ENCODE results near the gene SLC25A31.

SLC25A31 gene

DNA sequence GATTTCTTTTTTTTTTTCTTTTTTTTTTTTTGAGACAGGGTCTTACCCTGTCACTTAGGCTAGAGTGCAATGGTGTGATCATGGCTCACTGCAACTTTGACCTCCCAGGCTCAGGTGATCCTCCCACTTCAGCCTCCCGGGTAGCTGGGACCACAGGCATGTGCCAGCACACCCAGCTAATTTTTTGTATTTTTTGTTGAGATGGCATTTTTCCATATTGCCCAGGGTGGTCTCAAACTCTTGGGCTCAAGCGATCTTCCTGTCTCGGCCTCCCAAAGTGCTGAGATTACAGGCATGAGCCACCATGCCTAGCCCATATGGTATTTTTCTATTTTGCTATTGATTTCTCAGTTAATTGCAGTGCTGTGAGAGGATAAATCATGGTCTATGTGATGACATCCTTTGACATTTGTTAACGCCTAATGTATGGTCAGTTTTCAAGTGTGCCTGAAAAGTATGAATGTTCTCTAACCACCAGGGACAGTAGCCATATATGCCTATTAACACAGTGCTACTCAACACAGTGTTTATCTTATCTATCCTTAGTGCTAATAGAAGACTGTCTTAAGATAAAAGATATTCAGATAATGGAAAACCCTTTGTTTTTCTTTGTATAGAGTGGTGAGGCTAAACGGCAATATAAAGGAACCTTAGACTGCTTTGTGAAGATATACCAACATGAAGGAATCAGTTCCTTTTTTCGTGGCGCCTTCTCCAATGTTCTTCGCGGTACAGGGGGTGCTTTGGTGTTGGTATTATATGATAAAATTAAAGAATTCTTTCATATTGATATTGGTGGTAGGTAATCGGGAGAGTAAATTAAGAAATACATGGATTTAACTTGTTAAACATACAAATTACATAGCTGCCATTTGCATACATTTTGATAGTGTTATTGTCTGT lies 42.8 kb downstream of the SLC25A31 start:
- Histone ChIP-seq H3K36me3 (ENCODE audit: low read length) (no peaks in the 10 kb centered on the region), H3K9me2 (replicated peaks; ENCODE audit: insufficient read depth, low read length) (no peaks in the 10 kb centered on the region), H3K27me3 (ENCODE audit: low read length) (no peaks in the 10 kb centered on the region), H3K4me3 (ENCODE audit: insufficient read depth, low read length, poor library complexity, severe bottlenecking) (no peak overlapping the region), H3K9ac (ENCODE audit: low read length) (no peak overlapping the region), H4K20me1 (ENCODE audit: low read depth, low read length) (no peaks in the 10 kb centered on the region), H3K27ac (ENCODE audit: low read depth, low read length) (no peak overlapping the region), H3K9me3 (ENCODE audit: insufficient read depth, low read length) (no peaks in the 10 kb centered on the region), H3K79me2 (ENCODE audit: insufficient read depth, low read length) (no peaks in the 10 kb centered on the region), H2AFZ (ENCODE audit: low read depth, low read length, severe bottlenecking) (no peak overlapping the region), H3F3A (ENCODE audit: insufficient read depth) (no peaks in the 10 kb centered on the region), H3K4me2 (ENCODE audit: low read depth, low read length, poor library complexity, severe bottlenecking) (no peak overlapping the region)
- TF ChIP-seq, protein P1, sequence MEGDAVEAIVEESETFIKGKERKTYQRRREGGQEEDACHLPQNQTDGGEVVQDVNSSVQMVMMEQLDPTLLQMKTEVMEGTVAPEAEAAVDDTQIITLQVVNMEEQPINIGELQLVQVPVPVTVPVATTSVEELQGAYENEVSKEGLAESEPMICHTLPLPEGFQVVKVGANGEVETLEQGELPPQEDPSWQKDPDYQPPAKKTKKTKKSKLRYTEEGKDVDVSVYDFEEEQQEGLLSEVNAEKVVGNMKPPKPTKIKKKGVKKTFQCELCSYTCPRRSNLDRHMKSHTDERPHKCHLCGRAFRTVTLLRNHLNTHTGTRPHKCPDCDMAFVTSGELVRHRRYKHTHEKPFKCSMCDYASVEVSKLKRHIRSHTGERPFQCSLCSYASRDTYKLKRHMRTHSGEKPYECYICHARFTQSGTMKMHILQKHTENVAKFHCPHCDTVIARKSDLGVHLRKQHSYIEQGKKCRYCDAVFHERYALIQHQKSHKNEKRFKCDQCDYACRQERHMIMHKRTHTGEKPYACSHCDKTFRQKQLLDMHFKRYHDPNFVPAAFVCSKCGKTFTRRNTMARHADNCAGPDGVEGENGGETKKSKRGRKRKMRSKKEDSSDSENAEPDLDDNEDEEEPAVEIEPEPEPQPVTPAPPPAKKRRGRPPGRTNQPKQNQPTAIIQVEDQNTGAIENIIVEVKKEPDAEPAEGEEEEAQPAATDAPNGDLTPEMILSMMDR (IDR thresholded peaks at IDR 0.05; ENCODE audit: insufficient read depth, low read length, poor library complexity, severe bottlenecking): no peak
- TF ChIP-seq EZH2phosphoT487 (conservative IDR thresholded peaks at IDR 0.05; ENCODE audit: low read length): no peak

DNA sequence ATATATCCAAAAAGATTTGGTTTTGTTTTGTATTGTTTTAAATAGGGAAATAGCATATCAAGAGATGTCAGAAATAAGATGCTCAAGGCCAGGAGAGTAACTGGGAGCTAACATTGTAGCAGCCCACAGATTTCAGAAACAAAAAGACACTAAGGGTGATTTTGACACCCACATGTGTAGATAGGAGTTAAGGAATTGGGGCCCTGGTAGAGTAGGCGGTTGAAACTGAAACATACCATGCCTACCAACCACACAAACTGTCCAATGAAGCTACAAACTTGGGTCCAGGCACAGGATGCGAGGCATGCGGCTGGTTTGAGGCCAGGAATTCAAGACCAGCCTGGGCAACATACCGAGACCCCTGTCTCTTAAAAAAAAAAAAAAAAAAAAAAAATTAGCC lies 45.6 kb downstream of the SLC25A31 start:
- Histone ChIP-seq H3K79me2 (ENCODE audit: insufficient read depth, low read length) (no peaks in the 10 kb centered on the region), H2AFZ (ENCODE audit: low read depth, low read length, severe bottlenecking) (no peak overlapping the region), H3K27me3 (ENCODE audit: low read length) (no peaks in the 10 kb centered on the region), H3K9me2 (replicated peaks; ENCODE audit: insufficient read depth, low read length) (no peaks in the 10 kb centered on the region), H3K36me3 (ENCODE audit: low read length) (no peaks in the 10 kb centered on the region), H4K20me1 (ENCODE audit: low read depth, low read length) (no peaks in the 10 kb centered on the region), H3K9me3 (ENCODE audit: insufficient read depth, low read length) (no peaks in the 10 kb centered on the region), H3K4me3 (ENCODE audit: insufficient read depth, low read length, poor library complexity, severe bottlenecking) (no peak overlapping the region), H3K9ac (ENCODE audit: low read length) (no peak overlapping the region), H3K27ac (ENCODE audit: low read depth, low read length) (no peak overlapping the region), H3F3A (ENCODE audit: insufficient read depth) (no peaks in the 10 kb centered on the region), H3K4me2 (ENCODE audit: low read depth, low read length, poor library complexity, severe bottlenecking) (no peak overlapping the region)
- TF ChIP-seq, protein P1 (IDR thresholded peaks at IDR 0.05; ENCODE audit: insufficient read depth, low read length, poor library complexity, severe bottlenecking): no peak
- TF ChIP-seq EZH2phosphoT487 (conservative IDR thresholded peaks at IDR 0.05; ENCODE audit: low read length): no peak

DNA sequence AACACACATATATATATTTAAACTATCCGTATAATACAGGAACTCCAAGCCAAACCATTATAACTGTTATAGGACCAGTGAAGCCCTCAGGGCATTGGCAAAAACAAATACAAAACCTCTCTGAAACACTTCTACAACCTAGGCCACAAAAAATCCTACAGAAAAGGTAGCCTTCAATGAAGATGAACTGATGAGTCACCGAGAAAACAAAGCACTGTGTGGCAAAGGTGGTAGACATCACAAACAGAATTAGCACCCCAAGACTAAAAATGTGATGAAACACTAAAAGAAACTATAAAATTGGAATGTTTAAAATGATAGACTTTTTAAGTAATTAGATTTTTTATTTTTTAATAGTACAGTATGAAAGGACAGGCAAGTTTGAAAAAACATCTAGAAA lies 46.4 kb downstream of the SLC25A31 start:
- no peaks in the 10 kb centered on the region for H3K36me3 ChIP-seq (ENCODE audit: low read length)
- H4K20me1 ChIP-seq (ENCODE audit: low read depth, low read length): no peaks in the 10 kb centered on the region
- H3K9ac ChIP-seq (ENCODE audit: low read length): no peak overlapping the region
- no peaks in the 10 kb centered on the region for H3F3A ChIP-seq (ENCODE audit: insufficient read depth)
- TF ChIP-seq, protein P1 (IDR thresholded peaks at IDR 0.05; ENCODE audit: insufficient read depth, low read length, poor library complexity, severe bottlenecking): no peak
- TF ChIP-seq EZH2phosphoT487 (conservative IDR thresholded peaks at IDR 0.05; ENCODE audit: low read length): no peak
- H3K27me3 ChIP-seq (ENCODE audit: low read length): no peaks in the 10 kb centered on the region
- no peak overlapping the region for H3K27ac ChIP-seq (ENCODE audit: low read depth, low read length)
- H3K4me3 ChIP-seq (ENCODE audit: insufficient read depth, low read length, poor library complexity, severe bottlenecking): no peak overlapping the region
- no peaks in the 10 kb centered on the region for H3K79me2 ChIP-seq (ENCODE audit: insufficient read depth, low read length)
- H3K9me3 ChIP-seq (ENCODE audit: insufficient read depth, low read length): no peaks in the 10 kb centered on the region
- no peak overlapping the region for H2AFZ ChIP-seq (ENCODE audit: low read depth, low read length, severe bottlenecking)
- no peak overlapping the region for H3K4me2 ChIP-seq (ENCODE audit: low read depth, low read length, poor library complexity, severe bottlenecking)
- H3K9me2 ChIP-seq (replicated peaks; ENCODE audit: insufficient read depth, low read length): no peaks in the 10 kb centered on the region

All from SU-DHL-6 (cell line).